ENCODE results near the gene IL17D.

The IL17D gene

DNA sequence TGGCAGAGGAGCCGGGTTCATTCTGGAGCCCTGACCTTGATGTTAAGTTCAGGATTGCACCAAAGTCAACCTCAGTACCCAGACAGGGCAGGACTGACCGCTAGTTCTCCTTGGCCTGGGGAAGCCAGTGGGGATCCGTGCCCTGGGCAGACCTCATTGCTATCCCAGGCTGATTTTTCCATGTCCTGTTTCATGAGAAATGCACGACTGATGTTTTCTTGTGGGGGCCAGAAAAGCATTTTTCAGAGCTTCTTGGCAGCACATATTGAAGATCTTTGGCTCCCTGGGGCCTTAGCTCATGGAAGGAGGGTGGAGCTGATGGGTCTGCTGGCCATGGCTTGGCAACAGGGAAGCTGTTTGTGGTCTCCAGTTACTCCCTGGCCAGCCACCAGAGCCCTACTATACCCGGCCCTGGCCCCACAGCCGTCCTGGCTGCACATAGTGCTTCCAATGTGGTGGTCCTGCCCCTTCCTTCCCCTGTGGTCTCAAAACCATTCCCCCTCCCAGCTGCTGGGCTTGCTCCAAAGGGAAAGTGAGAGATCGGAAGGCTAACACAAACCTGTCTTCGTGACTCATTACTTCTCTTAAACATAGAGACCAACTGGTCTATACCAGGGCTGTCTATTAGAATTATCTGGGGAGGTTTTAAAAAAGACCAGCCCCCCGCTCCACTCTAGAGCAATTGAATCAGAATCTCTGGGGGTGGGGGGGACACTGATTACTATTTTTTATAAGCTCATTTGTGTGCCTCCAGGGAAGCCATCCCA, 11.2 kb downstream of the IL17D start:
- H3K27ac ChIP-seq = no peak overlapping the region
- TF ChIP-seq, protein P1, sequence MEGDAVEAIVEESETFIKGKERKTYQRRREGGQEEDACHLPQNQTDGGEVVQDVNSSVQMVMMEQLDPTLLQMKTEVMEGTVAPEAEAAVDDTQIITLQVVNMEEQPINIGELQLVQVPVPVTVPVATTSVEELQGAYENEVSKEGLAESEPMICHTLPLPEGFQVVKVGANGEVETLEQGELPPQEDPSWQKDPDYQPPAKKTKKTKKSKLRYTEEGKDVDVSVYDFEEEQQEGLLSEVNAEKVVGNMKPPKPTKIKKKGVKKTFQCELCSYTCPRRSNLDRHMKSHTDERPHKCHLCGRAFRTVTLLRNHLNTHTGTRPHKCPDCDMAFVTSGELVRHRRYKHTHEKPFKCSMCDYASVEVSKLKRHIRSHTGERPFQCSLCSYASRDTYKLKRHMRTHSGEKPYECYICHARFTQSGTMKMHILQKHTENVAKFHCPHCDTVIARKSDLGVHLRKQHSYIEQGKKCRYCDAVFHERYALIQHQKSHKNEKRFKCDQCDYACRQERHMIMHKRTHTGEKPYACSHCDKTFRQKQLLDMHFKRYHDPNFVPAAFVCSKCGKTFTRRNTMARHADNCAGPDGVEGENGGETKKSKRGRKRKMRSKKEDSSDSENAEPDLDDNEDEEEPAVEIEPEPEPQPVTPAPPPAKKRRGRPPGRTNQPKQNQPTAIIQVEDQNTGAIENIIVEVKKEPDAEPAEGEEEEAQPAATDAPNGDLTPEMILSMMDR (IDR thresholded peaks at IDR 0.05) = no peak
- no peak for TF ChIP-seq ZFX (IDR thresholded peaks at IDR 0.05; ENCODE audit: borderline replicate concordance)

DNA sequence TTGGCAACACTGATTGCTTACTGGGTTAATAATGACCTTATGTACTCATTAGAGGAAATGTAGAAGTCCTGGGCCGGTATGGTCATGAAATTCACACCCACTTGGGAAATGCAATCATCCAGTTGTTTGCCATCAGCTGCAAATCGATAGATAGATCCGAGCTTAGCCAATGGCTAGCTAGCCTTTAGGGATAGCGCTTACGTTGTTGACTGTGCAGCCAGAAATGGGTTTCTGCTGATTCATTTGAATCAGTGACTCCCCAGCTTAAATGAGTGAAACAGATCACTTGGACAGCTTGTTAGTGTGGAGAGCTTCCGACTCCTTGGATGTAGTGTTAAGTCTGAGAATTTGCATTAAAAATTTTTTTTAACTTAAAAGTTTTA, 11.8 kb downstream of the IL17D start:
- no peak overlapping the region for H3K27ac ChIP-seq
- TF ChIP-seq ZFX (IDR thresholded peaks at IDR 0.05; ENCODE audit: borderline replicate concordance) = no peak
- TF ChIP-seq, protein P1 (IDR thresholded peaks at IDR 0.05) = no peak

DNA sequence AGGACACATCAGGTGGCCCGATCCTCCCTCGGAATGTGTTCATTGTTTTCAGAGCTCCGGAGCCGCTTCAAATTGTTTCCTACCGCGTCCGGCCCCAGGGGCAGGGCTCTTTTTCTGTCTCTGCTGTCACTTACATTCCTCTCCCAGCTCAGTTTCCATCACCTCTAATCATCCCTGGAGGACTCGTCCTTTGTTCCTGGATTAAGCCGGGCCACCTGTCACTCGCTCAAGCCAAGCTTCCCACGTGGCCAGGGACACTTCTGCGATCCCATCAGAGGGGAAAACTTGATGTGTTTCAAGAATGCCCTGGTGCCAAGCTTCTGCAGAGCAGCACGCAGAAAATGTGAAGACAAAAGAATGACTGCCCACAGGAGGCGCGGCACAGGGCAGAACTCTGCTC, 13.5 kb downstream of the IL17D start:
- H3K27ac ChIP-seq = no peak overlapping the region
- TF ChIP-seq, protein P1 (IDR thresholded peaks at IDR 0.05) = no peak
- TF ChIP-seq ZFX (IDR thresholded peaks at IDR 0.05; ENCODE audit: borderline replicate concordance) = no peak

DNA sequence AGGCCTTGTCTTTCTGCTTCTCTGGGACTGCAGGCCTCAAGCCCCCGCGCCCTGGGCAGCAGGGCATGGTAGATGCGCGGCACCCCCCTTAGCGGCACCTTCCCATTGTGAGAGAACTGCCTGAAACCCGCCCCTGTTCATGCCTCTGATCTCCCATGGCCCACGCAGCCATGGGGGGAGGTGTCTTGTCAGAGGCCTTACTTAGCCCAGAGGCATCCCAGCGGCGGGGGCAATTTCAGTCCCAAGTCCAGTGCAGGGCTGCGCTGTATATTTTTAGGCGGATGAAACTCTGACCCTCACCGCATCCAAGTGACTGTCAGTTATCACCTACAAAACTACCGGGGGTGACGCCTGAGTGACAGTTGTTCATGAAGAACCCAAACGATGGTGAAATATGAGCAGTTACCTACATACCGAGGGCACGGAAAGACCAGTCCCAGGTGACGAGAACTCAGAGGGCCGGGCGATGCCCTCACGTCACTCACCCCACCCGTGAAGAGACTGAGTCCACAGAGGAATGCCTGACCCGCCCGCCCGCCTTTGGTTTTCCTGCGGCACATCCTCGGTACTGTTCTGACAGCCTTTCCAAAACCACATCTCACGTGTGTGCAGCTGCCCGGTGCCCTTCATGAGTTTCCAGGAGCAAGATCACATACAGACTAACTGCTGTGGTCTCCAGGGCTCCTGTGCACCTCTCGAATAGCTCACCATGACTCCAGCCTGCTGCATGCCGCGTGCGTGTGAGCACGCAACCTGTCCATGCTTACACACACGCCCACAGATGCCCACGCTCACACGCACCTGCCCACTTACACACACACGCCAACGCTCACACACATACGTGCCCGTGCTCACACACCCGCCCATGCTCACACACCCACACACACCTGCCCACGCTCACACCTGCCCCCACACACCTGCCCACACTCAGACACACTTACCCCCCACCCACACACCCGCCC, 14.4 kb downstream of the IL17D start:
- H3K27ac ChIP-seq = no peak overlapping the region
- TF ChIP-seq ZFX (IDR thresholded peaks at IDR 0.05; ENCODE audit: borderline replicate concordance) = no peak
- TF ChIP-seq, protein P1 (IDR thresholded peaks at IDR 0.05) = no peak

DNA sequence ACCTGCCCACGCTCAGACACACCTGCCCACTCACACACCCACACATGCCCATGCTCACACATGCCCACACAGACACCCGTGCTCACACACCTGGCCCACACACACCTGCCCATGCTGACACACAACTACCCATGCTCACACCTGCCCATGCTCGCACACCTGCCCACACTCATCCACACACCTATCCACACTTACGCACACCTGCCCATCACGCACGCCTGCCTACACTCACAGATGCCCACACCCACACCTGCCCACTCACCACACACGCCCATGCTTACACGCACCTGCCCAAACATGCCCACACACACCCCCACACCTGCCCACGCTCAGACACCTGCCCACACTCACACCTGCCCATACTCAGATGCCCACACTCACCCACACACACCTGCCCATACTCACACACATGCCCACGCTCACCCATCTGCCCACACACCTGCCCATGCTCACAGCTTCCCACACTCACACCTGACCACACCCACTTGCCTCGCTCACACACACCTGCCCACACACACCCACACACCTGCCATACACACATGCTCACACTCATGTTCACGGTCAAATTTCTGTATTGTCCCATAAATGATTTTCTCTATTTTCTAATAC, 15.6 kb downstream of the IL17D start:
- TF ChIP-seq, protein P1 (IDR thresholded peaks at IDR 0.05) = no peak
- TF ChIP-seq ZFX (IDR thresholded peaks at IDR 0.05; ENCODE audit: borderline replicate concordance) = no peak
- H3K27ac ChIP-seq = no peak overlapping the region

DNA sequence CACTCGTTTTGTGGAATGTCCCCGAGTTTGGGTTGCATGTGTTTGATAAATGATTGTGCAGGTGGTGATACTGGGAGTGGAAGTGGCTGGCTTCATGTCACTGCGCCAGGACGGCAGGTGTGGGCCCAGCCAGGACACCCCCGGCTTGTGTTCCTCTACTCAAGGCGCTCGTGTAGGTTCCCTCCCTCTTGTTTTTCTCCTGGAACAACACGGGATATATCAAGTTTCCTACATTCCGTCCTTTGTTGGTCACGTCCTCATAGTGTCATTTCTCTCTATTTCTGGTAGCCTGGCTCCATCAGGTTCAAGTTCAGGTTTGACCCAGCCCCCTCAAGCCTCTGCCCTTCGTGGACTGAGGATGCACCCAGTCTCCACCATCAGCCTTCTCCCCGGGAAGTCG, 16.3 kb downstream of the IL17D start:
- H3K27ac ChIP-seq = no peak overlapping the region
- TF ChIP-seq, protein P1 (IDR thresholded peaks at IDR 0.05) = no peak
- no peak for TF ChIP-seq ZFX (IDR thresholded peaks at IDR 0.05; ENCODE audit: borderline replicate concordance)

All from 22Rv1 (cell line).